Body of pancreas (tissue), 4 donors: ENCODE data around the gene FES.

Experiments used
- CTCF ChIP-seq, 7 experiments: fragments of 450-650 bp in 4 of 7; fragments of 200-600 bp in 3 of 7; sonication (generic) in 3 of 7; IDR thresholded peaks; one replicate each; pipeline ENCODE4 v1.5.1; 2016 to 2019; ENCODE audit warnings: antibody characterized with exemption in 7 of 7
- POLR2A ChIP-seq, 3 donors: fragments of 450-650 bp; IDR thresholded peaks; one replicate each; pipeline ENCODE4 v1.6.1; 2016; ENCODE audit warnings: antibody characterized with exemption in 3 of 3, mild to moderate bottlenecking in 2 of 3

- TF ChIP-seq CTCF (IDR thresholded peaks at IDR 0.05), result no peak
- no peak for TF ChIP-seq POLR2A (IDR thresholded peaks at IDR 0.05)
These were observed 40.1 kb downstream of the FES start for GRCh38 chr15:90924375-90924774.
